Gastroesophageal sphincter (tissue), 4 donors: ENCODE data around the gene REPS1. TPM values are rescaled to one million over a fixed set of nuclear protein-coding genes. Genes with fewer than 3 reads are reported as not detected.

ENCODE experiments used
- ATAC-seq: fragments of 150-250 bp; one replicate; pipeline ENCODE4 v1.9.1; 2016; ENCODE audit warnings: mild to moderate bottlenecking, moderate library complexity
- H3K27ac ChIP-seq, 4 donors: fragments of 200-600 bp; sonication (generic) in 3 of 4; 1 replicate in 3 of 4; 2 replicates in 1 of 4; pipeline ENCODE4 v1.5.1; 2016 to 2019
- H3K27me3 ChIP-seq: fragments of 200-600 bp; sonication (generic); one replicate; pipeline ENCODE4 v1.5.1; 2019
- H3K36me3 ChIP-seq, 2 donors: fragments of 200-600 bp; sonication (generic); one replicate each; pipeline ENCODE4 v1.5.1; 2019; ENCODE audit warnings: control low read depth in 1 of 2
- H3K4me1 ChIP-seq, 3 donors: fragments of 200-600 bp; sonication (generic); 1 replicate in 2 of 3; 2 replicates in 1 of 3; pipeline ENCODE4 v1.5.1; 2016 to 2019; ENCODE audit warnings: control low read depth in 2 of 3
- H3K4me3 ChIP-seq, 2 donors: fragments of 200-600 bp; sonication (generic); one replicate each; pipeline ENCODE4 v1.5.1; 2019; ENCODE audit warnings: mild to moderate bottlenecking in 1 of 2, moderate library complexity in 1 of 2
- H3K9me3 ChIP-seq, 3 donors: fragments of 200-600 bp; sonication (generic); one replicate each; pipeline ENCODE4 v1.5.1; 2017 to 2019; ENCODE audit warnings: control low read depth in 2 of 3
- CTCF ChIP-seq, 4 experiments: fragments of 200-600 bp in 2 of 4; fragments of 450-650 bp in 2 of 4; sonication (generic) in 1 of 4; IDR thresholded peaks; one replicate each; pipeline ENCODE4 v1.5.1; 2017 to 2019; ENCODE audit warnings: antibody characterized with exemption in 4 of 4, mild to moderate bottlenecking in 2 of 4, moderate library complexity in 2 of 4
- EP300 ChIP-seq: sonication (generic); formaldehyde crosslinking; IDR thresholded peaks from one replicate; pipeline ENCODE4 v1.6.1; 2017; ENCODE audit warnings: antibody characterized with exemption, mild to moderate bottlenecking
- POLR2A ChIP-seq, 2 donors: fragments of 450-650 bp; IDR thresholded peaks; one replicate each; pipeline ENCODE4 v1.6.1; 2017; ENCODE audit warnings: antibody characterized with exemption in 2 of 2, mild to moderate bottlenecking in 2 of 2, moderate library complexity in 1 of 2
- POLR2AphosphoS5 ChIP-seq: sonication (generic); formaldehyde crosslinking; IDR thresholded peaks from one replicate; pipeline ENCODE4 v1.6.1; 2017; ENCODE audit warnings: antibody characterized with exemption
- WGBS, 2 donors: methylation state at CpG; one replicate each; pipeline ENCODE4 v1.1.5; 2018; ENCODE audit warnings: low coverage in 1 of 2; 5-methylcytosine and 5-hydroxymethylcytosine counted together
- total RNA-seq, 4 donors: library from RNA; depleted of rRNA; stranded (reverse); fragments of >200 nt; gene quantifications; one replicate each; pipeline ENCODE4 v1.1.0, GENCODE V29; 2016

REPS1 gene
- total RNA-seq, 4 donors from 2014 or later: 26.7 to 42.6 (median 29.3) TPM

GRCh38 chr6:138897031-138897430, 91.0 kb downstream of the REPS1 start:
- Histone ChIP-seq H3K4me1 (no peaks in the 10 kb centered on the region), H3K4me3 (no peak overlapping the region), H3K9me3 (no peaks in the 10 kb centered on the region), H3K27ac (no peak overlapping the region), H3K36me3 (peaks cover 4 to 31% of the 10 kb centered on the region in 2 donors), H3K27me3 (no peaks in the 10 kb centered on the region)
- TF ChIP-seq POLR2AphosphoS5: no peak
- TF ChIP-seq POLR2A (IDR thresholded peaks at IDR 0.05): no peak
- TF ChIP-seq CTCF (IDR thresholded peaks at IDR 0.05): no peak
- no peak for TF ChIP-seq EP300
- no peak for ATAC-seq

- Histone ChIP-seq H3K4me1 (no peaks in the 10 kb centered on the region), H3K27ac (no peak overlapping the region), H3K9me3 (no peaks in the 10 kb centered on the region), H3K4me3 (no peak overlapping the region), H3K36me3 (peaks cover 0 to 27% of the 10 kb centered on the region in 2 donors), H3K27me3 (no peaks in the 10 kb centered on the region)
- 63 to 100% methylated on average over 1 to 5 of the region's 8 CpGs for WGBS, 2 donors
- TF ChIP-seq POLR2A (IDR thresholded peaks at IDR 0.05) (no peak), POLR2AphosphoS5 (no peak), EP300 (no peak), CTCF (IDR thresholded peaks at IDR 0.05) (no peak)
- ATAC-seq: no peak
Measured at GRCh38 chr6:138896104-138896756, 91.8 kb downstream of the REPS1 start.

DNA sequence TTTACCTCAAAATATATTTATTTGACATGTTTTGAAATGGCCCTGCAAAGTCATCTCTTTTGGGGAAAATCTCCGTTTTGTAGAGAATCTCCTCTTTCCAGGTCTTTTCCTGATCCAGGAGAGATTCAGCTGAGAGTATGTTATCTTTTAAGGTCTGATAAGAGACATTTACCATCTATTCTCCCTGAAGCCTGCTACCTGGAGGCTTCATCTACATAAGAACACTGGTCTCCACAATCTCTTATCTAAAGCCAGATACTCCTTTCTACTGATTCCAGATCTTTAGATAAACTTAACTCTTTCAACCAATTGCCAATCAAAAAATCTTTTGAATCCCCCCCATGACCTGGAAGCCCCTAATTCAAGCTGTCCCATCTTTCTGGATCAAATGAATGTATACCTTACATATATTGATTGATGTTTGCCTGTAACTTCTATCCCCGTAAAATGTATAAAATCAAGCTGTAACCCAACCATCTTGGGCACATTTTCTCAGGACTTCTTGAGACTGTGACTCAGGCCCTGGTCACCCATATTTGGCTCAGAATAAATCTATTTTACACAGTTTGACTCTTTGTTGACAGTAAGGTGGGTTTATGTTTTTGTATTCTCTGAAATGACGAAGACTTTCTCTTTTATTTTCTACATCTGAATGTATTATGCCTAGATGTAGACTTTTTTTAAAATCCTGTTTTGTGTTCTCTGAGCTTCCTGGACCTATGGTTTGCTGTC, 96.6 kb downstream of the REPS1 start:
- Histone ChIP-seq H3K27me3 (no peaks in the 10 kb centered on the region), H3K4me1 (no peaks in the 10 kb centered on the region), H3K9me3 (no peaks in the 10 kb centered on the region), H3K27ac (no peak overlapping the region), H3K36me3 (no peaks in the 10 kb centered on the region), H3K4me3 (no peak overlapping the region)
- TF ChIP-seq CTCF (IDR thresholded peaks at IDR 0.05) (no peak), POLR2A (IDR thresholded peaks at IDR 0.05) (no peak), POLR2AphosphoS5 (no peak), EP300 (no peak)
- ATAC-seq: no peak
- 81 to 87% methylated on average over 2 to 3 of the region's 3 CpGs for WGBS, 2 donors

DNA sequence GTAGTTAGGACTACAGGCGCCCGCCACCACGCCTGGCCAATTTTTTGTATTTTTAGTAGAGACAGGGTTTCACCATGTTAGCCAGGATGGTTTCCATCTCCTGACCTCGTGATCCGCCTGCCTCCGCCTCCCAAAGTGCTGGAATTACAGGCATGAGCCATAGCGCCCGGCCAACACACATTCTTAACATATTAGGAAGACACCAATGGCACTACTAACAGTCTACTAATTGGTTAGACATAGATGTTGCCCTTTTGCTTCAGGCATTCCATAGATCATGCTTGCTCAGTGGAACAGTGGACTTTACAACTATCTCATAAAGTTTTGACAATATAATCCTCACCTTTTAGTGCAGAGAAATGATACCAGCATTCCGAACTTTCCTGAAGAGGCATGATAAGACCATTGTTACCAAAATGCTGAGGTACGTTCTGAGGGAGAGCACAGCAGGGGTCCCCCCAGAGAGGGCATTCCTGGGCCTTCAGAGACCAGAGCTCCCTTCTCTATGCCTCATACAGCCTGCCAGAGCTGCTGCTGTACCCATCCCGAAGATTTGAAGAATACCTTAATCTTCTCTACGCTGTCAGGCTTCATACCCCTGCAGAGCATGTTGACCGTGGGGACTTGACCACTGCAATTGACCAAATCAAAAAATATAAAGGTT, 102.8 kb downstream of the REPS1 start:
- no peak for ATAC-seq
- Histone ChIP-seq H3K9me3 (no peaks in the 10 kb centered on the region), H3K4me3 (no peak overlapping the region), H3K27ac (no peak overlapping the region), H3K4me1 (no peaks in the 10 kb centered on the region), H3K27me3 (no peaks in the 10 kb centered on the region), H3K36me3 (no peaks in the 10 kb centered on the region)
- no peak for TF ChIP-seq POLR2A (IDR thresholded peaks at IDR 0.05)
- TF ChIP-seq CTCF (IDR thresholded peaks at IDR 0.05): no peak
- TF ChIP-seq EP300: no peak
- TF ChIP-seq POLR2AphosphoS5: no peak
- 88 to 95% methylated on average over 5 to 8 of the region's 13 CpGs for WGBS, 2 donors
